SK-N-MC (cell line): ENCODE measurements around the gene NUDT9.
"Not testable (repeated sequence)": the region's sequence is repeated elsewhere in the genome, so short reads cannot be mapped to it uniquely, and the experiment has no call there.

ENCODE experiments used
- DNase-seq: peaks from one replicate; pipeline ENCODE4 v3.0.0-alpha.2; 2011; ENCODE audit warnings: low read depth, low spot score
- H3K27ac ChIP-seq: fragments of 200-600 bp; sonication (generic); 2 replicates; pipeline ENCODE4 v1.5.1; 2016; ENCODE audit warnings: mixed run types
- H3K36me3 ChIP-seq: fragments of 200-600 bp; sonication (generic); 2 replicates; pipeline ENCODE4 v1.6.1; 2017; ENCODE audit warnings: antibody characterized with exemption, low read length, mixed read lengths; ENCODE audit not compliant: insufficient read depth
- H3K4me3 ChIP-seq: fragments of 200-600 bp; sonication (generic); 2 replicates; pipeline ENCODE4 v1.5.1; 2016
- H3K9ac ChIP-seq: fragments of 200-600 bp; sonication (generic); 2 replicates; pipeline ENCODE4 v1.8.0; 2017; ENCODE audit warnings: mixed run types, mixed read lengths; ENCODE audit not compliant: insufficient read length
- H3K9me3 ChIP-seq: fragments of 200-600 bp; sonication (generic); 2 replicates; pipeline ENCODE4 v1.6.1; 2017; ENCODE audit warnings: low read depth, mild to moderate bottlenecking, antibody characterized with exemption, low read length, moderate library complexity, mixed read lengths
- EZH2 ChIP-seq: fragments of 200-600 bp; sonication (generic); IDR thresholded peaks from one replicate; pipeline ENCODE4 v1.6.1; 2017; ENCODE audit warnings: antibody characterized with exemption
- FOXP2 ChIP-seq: optimal IDR thresholded peaks from 2 replicates; pipeline ENCODE3; 2011; ENCODE audit warnings: mild to moderate bottlenecking, moderate library complexity; ENCODE audit not compliant: insufficient read depth; ENCODE audit errors: extremely low read length, control extremely low read depth
- POLR2AphosphoS5 ChIP-seq: IDR thresholded peaks from 2 replicates; pipeline ENCODE4 v1.6.1; 2012; ENCODE audit warnings: mild to moderate bottlenecking, low read depth, low read length, borderline replicate concordance

Gene NUDT9

GRCh38 chr4:87390551-87390890 lies 31.9 kb upstream of the NUDT9 start:
- H3K4me3 ChIP-seq, result peak overlapping the region; percentile 95
- peak overlapping the region; percentile 90 for H3K9ac ChIP-seq
- H3K27ac ChIP-seq, result peak overlapping the region; percentile 77
- TF ChIP-seq FOXP2 (no peak), EZH2 (no peak), POLR2AphosphoS5 (no peak)
- H3K36me3 ChIP-seq, result 0 out of 2 replicates have a peak, but pooled peaks cover 3% of the 10 kb centered on the region
- H3K9me3 ChIP-seq, result no peaks in the 10 kb centered on the region
- DNase-seq, result no peak

GRCh38 chr4:87390891-87391575 lies 31.3 kb upstream of the NUDT9 start, which contains the start of gene HSD17B11:
TSS of gene HSD17B11 (minus strand) at chr4:87391188. CDS start at chr4:87391070, 118 bp downstream.
- Histone ChIP-seq H3K9me3 (no peaks in the 10 kb centered on the region), H3K9ac (peak within 1 kb of the TSS; percentile 90), H3K36me3 (0 out of 2 replicates have a peak, but pooled peaks cover 3% of the 10 kb centered on the region), H3K27ac (peak within 1 kb of the TSS; percentile 77), H3K4me3 (peak within 1 kb of the TSS; percentile 95)
- DNase-seq, result peak; percentile 67
- TF ChIP-seq POLR2AphosphoS5, result peak; percentile 95
- no peak for TF ChIP-seq EZH2
- no peak for TF ChIP-seq FOXP2

DNA sequence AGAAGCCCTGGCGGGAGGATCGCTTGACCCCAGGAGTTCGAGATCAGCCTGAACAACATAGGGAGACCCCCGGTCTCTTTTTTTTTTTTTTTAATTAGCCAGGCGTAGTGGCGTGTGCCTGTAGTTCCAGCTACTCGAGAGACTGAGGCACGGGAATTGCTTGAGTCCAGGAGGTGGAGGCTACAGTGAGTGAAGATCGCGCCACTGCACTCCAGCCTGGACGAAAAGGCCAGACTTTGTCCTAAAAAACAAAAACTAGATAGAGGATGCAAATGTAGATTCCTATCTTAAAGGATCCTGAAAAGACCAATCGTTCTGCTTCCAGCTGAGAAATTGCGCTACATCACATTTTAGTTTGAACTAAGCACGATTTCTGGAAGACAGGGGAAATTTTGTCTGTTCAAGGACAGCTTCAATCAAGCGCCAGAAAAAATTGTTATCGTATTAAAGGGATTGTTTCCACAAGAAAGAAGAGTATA lies 30.8 kb upstream of the NUDT9 start:
- peak overlapping the region; percentile 95 for H3K4me3 ChIP-seq
- H3K9ac ChIP-seq, result peak overlapping the region; percentile 90
- 0 out of 2 replicates have a peak, but pooled peaks cover 3% of the 10 kb centered on the region for H3K36me3 ChIP-seq
- no peaks in the 10 kb centered on the region for H3K9me3 ChIP-seq
- no peak for DNase-seq
- TF ChIP-seq FOXP2 (no peak), POLR2AphosphoS5 (no peak), EZH2 (no peak)
- peak overlapping the region; percentile 77 for H3K27ac ChIP-seq

DNA sequence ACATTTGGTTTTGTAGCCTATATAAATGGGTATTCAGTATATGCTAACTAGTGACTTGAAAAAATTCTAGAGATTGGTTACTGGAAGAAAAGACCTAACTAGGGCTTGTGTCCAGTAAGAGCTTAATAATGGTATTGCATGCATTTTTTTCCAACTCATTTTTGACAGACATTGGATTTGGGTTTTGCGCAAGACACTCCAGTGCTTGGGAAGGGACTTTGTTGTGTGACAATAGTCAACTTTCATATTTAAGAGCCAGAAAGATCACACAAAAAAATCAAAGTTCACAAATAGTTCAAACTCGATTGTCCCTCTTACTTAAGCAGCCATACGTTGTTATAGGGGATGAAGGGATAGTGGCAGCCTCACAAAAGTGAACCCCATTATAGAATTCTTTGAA lies 30.2 kb upstream of the NUDT9 start:
- H3K27ac ChIP-seq, result no peak overlapping the region
- no peak overlapping the region for H3K4me3 ChIP-seq
- no peak overlapping the region for H3K9ac ChIP-seq
- H3K9me3 ChIP-seq, result no peaks in the 10 kb centered on the region
- H3K36me3 ChIP-seq, result 0 out of 2 replicates have a peak, but pooled peaks cover 3% of the 10 kb centered on the region
- no peak for DNase-seq
- TF ChIP-seq FOXP2 (no peak), POLR2AphosphoS5 (no peak), EZH2 (no peak)

DNA sequence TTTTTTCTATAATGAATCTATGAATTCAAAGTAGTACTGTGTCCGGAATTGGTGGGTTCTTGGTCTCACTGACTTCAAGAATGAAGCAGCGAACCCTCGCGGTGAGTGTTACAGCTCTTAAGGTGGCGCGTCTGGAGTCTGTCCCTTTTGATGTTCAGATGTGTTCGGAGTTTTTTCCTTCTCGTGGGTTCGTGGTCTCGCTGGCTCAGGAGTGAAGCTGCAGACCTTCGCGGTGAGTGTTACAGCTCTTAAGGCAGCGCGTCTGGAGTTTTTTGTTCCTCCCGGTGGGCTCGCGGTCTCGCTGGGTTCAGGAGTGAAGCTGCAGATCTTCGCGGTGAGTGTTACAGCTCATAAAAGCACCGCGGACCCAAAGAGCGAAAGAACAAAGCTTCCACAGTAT lies 27.3 kb upstream of the NUDT9 start:
- not testable (repeated sequence) for H3K36me3 ChIP-seq, H3K4me3 ChIP-seq, H3K9me3 ChIP-seq, H3K9ac ChIP-seq, H3K27ac ChIP-seq, DNase-seq

- not testable (repeated sequence) for H3K9ac ChIP-seq, H3K27ac ChIP-seq, H3K9me3 ChIP-seq, H3K4me3 ChIP-seq, H3K36me3 ChIP-seq, DNase-seq
Measured at GRCh38 chr4:87395851-87396250, 26.5 kb upstream of the NUDT9 start.

GRCh38 chr4:87399148-87399547 lies 23.2 kb upstream of the NUDT9 start:
- TF ChIP-seq POLR2AphosphoS5, result no peak
- no peak for TF ChIP-seq FOXP2
- no peak for TF ChIP-seq EZH2
- Histone ChIP-seq H3K4me3 (no peak overlapping the region), H3K27ac (no peak overlapping the region), H3K9ac (no peak overlapping the region), H3K9me3 (no peaks in the 10 kb centered on the region), H3K36me3 (no peaks in the 10 kb centered on the region)
- no peak for DNase-seq

GRCh38 chr4:87399954-87400353 lies 22.4 kb upstream of the NUDT9 start:
- Histone ChIP-seq H3K4me3 (no peak overlapping the region), H3K36me3 (no peaks in the 10 kb centered on the region), H3K9ac (no peak overlapping the region), H3K9me3 (no peaks in the 10 kb centered on the region), H3K27ac (no peak overlapping the region)
- no peak for TF ChIP-seq FOXP2
- no peak for TF ChIP-seq POLR2AphosphoS5
- no peak for TF ChIP-seq EZH2
- DNase-seq, result no peak

DNA sequence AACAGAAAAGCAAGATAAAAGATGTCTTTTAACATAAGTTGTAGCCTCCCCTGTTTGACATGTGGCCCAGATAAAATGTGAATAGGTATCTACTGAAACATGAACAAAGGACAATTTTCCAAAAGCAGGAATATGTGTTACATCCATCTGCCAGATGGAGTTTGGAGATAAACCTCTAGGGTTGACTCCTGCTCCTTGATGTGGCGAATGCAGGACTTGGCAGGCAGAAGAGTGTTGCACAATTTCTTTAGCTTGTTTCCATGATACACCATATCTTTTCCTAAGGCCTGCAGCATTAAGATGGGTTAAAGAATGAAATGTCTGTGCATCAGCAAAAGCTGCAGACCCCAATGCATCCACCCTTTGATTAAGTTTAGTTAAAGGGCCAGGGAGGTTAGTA lies 18.6 kb upstream of the NUDT9 start:
- not testable (repeated sequence) for H3K27ac ChIP-seq, H3K36me3 ChIP-seq, H3K9ac ChIP-seq, H3K9me3 ChIP-seq, H3K4me3 ChIP-seq, DNase-seq
